ENCODE measurements around the gene FAM174B. TPM values are rescaled to one million over a fixed set of nuclear protein-coding genes. Genes with fewer than 3 reads are reported as not detected.

The FAM174B gene
- total and polyA plus RNA-seq, 9 donors, result 2.5 to 31.5 (median 15.4) TPM

DNA sequence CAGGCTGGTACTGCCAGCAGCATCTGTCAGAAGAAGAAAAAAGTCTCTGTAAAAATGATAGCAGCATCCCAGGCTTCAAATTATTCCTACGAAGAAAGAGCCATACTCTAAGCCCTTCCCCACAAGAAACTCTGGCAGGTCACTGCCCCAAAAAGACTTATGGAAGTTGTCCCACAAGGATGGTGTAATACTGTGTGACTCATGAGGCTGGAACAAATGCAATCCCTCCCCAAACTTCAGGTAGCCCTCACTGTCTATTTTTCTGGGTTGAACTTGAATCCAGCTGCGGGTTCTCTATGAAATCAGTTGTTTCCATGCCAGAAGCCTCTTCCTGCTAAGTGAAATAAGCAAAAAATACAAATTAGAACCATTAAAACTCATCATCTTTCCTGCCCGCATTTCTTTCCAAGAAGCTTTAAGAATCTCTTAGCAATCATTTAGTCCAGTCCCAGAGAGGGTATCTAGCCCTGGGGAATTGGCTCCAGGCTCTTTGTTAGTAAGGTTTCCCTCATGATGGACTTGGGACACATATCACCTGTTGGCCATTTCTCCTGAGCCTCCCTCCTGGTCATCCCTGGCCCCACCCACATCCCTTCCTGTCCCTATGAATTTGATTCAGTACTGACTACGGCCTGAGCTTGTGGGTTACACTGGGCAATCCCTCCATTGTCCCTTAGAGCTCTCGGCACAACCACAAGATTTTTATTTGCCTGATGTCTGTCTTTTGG is 51.7 kb downstream of the FAM174B start:
- no peak for TF ChIP-seq POLR2A (IDR thresholded peaks at IDR 0.05)
- no peak for TF ChIP-seq EP300 (IDR thresholded peaks at IDR 0.05)
- TF ChIP-seq, protein P1, sequence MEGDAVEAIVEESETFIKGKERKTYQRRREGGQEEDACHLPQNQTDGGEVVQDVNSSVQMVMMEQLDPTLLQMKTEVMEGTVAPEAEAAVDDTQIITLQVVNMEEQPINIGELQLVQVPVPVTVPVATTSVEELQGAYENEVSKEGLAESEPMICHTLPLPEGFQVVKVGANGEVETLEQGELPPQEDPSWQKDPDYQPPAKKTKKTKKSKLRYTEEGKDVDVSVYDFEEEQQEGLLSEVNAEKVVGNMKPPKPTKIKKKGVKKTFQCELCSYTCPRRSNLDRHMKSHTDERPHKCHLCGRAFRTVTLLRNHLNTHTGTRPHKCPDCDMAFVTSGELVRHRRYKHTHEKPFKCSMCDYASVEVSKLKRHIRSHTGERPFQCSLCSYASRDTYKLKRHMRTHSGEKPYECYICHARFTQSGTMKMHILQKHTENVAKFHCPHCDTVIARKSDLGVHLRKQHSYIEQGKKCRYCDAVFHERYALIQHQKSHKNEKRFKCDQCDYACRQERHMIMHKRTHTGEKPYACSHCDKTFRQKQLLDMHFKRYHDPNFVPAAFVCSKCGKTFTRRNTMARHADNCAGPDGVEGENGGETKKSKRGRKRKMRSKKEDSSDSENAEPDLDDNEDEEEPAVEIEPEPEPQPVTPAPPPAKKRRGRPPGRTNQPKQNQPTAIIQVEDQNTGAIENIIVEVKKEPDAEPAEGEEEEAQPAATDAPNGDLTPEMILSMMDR (IDR thresholded peaks at IDR 0.05), result no peak
- WGBS, 3 donors, result 41 to 48% (median 46%) methylated on average over 5 of the region's 5 CpGs
- Histone ChIP-seq H3K4me1 (ENCODE audit: insufficient read depth) (no peaks in the 10 kb centered on the region), H3K4me3 (no peak overlapping the region), H3K27ac (no peak overlapping the region), H3K27me3 (no peaks in the 10 kb centered on the region), H3K36me3 (no peaks in the 10 kb centered on the region), H3K9me3 (no peaks in the 10 kb centered on the region)
- intact Hi-C loops (cut with DNase I), result loop anchor here in 1 of 4 donors (2.0 kb wide), 1 partner anchor 39 kb away; no protein-coding TSS in a partner anchor
- DNase-seq, result peak in 1 of 5 donors; percentile 54

DNA sequence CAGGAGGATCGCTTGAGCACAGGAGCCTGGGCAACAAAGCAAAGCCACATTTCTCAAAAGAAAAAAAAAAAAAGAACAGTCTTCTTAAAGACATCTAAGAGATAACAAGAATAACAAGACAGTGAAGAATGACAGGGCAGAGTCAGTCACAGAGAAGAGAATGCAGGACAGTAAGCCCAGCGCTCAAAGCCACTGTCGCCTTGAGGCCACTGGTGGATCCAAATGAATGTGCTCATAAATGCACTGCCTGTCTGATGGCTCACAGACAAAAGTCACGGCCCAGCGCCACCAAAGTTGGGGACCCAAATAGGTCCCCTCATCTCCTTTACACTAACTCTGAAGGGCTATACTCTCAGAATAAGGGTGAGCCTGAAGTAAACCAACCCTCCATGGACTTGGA is 52.3 kb downstream of the FAM174B start:
- no peak for TF ChIP-seq POLR2A (IDR thresholded peaks at IDR 0.05)
- TF ChIP-seq, protein P1 (IDR thresholded peaks at IDR 0.05), result no peak
- TF ChIP-seq EP300 (IDR thresholded peaks at IDR 0.05), result no peak
- DNase-seq, result no peak
- Histone ChIP-seq H3K9me3 (no peaks in the 10 kb centered on the region), H3K4me1 (ENCODE audit: insufficient read depth) (no peaks in the 10 kb centered on the region), H3K27me3 (no peaks in the 10 kb centered on the region), H3K4me3 (no peak overlapping the region), H3K36me3 (no peaks in the 10 kb centered on the region), H3K27ac (no peak overlapping the region)
- intact Hi-C loops (cut with DNase I), result loop anchor here in 1 of 4 donors (2.0 kb wide), 1 partner anchor 38 kb away; no protein-coding TSS in a partner anchor
- 95 to 96% (median 95%) methylated on average over 5 of the region's 5 CpGs for WGBS, 3 donors

DNA sequence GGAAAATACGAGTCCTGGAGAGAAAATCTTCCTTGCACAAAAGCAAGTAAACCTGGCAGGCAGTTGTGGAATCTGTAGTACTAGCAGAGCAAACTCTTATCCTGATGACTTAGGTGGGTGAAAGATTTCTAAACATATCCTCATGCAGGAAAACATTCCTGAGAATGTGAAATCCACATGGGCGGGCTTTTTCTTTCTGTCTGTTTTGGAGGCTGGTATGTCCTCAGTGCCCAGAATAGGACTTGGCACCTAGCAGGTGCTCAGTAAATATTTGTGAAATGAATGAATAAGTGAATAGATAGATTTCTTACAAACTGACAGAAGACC is 53.3 kb downstream of the FAM174B start:
- intact Hi-C loops (cut with DNase I), result loop anchor here in 1 of 4 donors (2.0 kb wide), 1 partner anchor 37 kb away; no protein-coding TSS in a partner anchor
- DNase-seq, result no peak
- Histone ChIP-seq H3K4me3 (no peak overlapping the region), H3K4me1 (ENCODE audit: insufficient read depth) (no peaks in the 10 kb centered on the region), H3K36me3 (no peaks in the 10 kb centered on the region), H3K9me3 (no peaks in the 10 kb centered on the region), H3K27me3 (no peaks in the 10 kb centered on the region), H3K27ac (no peak overlapping the region)
- WGBS, 3 donors, result 91 to 94% (median 91%) methylated on average over 2 of the region's 2 CpGs
- TF ChIP-seq EP300 (IDR thresholded peaks at IDR 0.05) (no peak), POLR2A (IDR thresholded peaks at IDR 0.05) (no peak)
- TF ChIP-seq, protein P1 (IDR thresholded peaks at IDR 0.05), result no peak

DNA sequence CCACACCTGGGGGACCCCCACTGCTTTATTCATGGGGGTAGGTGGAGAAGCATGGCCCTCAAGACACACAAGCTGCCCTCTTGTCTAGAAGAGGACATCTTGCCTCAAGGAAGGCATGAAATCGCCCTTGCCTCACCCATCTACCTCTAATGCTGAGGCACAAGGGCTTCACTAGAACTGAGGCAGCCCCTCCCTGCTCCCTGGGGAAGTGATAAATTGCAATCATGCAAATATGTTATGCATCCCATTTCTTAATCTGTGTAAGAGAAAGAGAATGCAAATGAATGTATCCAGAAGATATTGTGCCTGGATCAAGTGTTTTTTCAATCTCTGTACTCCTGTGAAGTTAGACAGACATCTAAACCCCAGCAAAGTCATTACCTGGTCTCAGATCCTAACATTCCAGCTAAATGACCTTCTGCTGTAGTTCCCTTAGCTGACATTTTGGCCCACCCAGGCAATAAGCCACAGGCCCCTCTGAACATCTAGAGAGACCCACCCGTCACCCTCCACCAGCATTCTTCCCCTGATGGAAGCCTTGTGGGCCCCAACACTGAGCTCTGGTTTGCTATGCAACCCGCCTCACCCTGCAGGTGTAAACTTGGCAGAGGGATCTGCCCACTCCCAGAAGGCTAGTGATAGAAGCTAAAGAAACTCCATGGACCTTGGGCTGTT is 53.8 kb downstream of the FAM174B start:
- intact Hi-C loops (cut with DNase I), result loop anchor here in 1 of 4 donors (2.0 kb wide), 1 partner anchor 37 kb away; no protein-coding TSS in a partner anchor
- Histone ChIP-seq H3K27me3 (no peaks in the 10 kb centered on the region), H3K36me3 (no peaks in the 10 kb centered on the region), H3K4me1 (ENCODE audit: insufficient read depth) (no peaks in the 10 kb centered on the region), H3K27ac (no peak overlapping the region), H3K9me3 (no peaks in the 10 kb centered on the region), H3K4me3 (no peak overlapping the region)
- DNase-seq, result no peak
- 96 to 100% (median 96%) methylated on average over 3 of the region's 3 CpGs for WGBS, 3 donors
- TF ChIP-seq EP300 (IDR thresholded peaks at IDR 0.05) (no peak), POLR2A (IDR thresholded peaks at IDR 0.05) (no peak)
- TF ChIP-seq, protein P1 (IDR thresholded peaks at IDR 0.05), result no peak

All from ovary (tissue), 9 donors.